Smooth muscle cell (in vitro differentiated cells): Measurements from ENCODE around the gene CDKN2AIP. TPM values are rescaled to one million over a fixed set of nuclear protein-coding genes. Genes with fewer than 3 reads are reported as not detected.
A peak's percentile ranks its signal among the peaks of the same experiment; 100 is the strongest.

ENCODE experiments used
- DNase-seq: peaks from one replicate; lab custom pipeline; 2025; ENCODE audit not compliant: unreplicated experiment; lab: John Stamatoyannopoulos, UW
- H2AFZ ChIP-seq: fragments of 200-600 bp; sonication (generic); 2 replicates; pipeline ENCODE4 v1.6.0; 2016; ENCODE audit warnings: antibody characterized with exemption, low read depth, mild to moderate bottlenecking
- H3F3A ChIP-seq: fragments of 200-600 bp; sonication (generic); 2 replicates; pipeline ENCODE4 v1.6.0; 2017; ENCODE audit warnings: antibody characterized with exemption, low read depth
- H3K27ac ChIP-seq: fragments of 200-600 bp; sonication (generic); 2 replicates; pipeline ENCODE4 v1.5.1; 2016; ENCODE audit warnings: low read depth, mild to moderate bottlenecking
- H3K27me3 ChIP-seq: fragments of 200-600 bp; sonication (generic); 2 replicates; pipeline ENCODE4 v1.6.1; 2016; ENCODE audit warnings: low read depth, mild to moderate bottlenecking
- H3K36me3 ChIP-seq: fragments of 200-600 bp; sonication (generic); 2 replicates; pipeline ENCODE4 v1.5.1; 2016; ENCODE audit warnings: low read depth
- H3K4me1 ChIP-seq: fragments of 200-600 bp; sonication (generic); 2 replicates; pipeline ENCODE4 v1.5.1; 2016; ENCODE audit warnings: low read depth
- H3K4me2 ChIP-seq: fragments of 200-600 bp; sonication (generic); 2 replicates; pipeline ENCODE4 v1.6.0; 2016; ENCODE audit warnings: mild to moderate bottlenecking
- H3K4me3 ChIP-seq: fragments of 200-600 bp; sonication (generic); 2 replicates; pipeline ENCODE4 v1.5.1; 2016; ENCODE audit warnings: mild to moderate bottlenecking
- H3K79me2 ChIP-seq: fragments of 200-600 bp; sonication (generic); 2 replicates; pipeline ENCODE4 v1.6.0; 2016; ENCODE audit warnings: low read depth, mild to moderate bottlenecking
- H3K9ac ChIP-seq: fragments of 200-600 bp; sonication (generic); 2 replicates; pipeline ENCODE4 v1.6.0; 2016; ENCODE audit warnings: low read depth
- H3K9me3 ChIP-seq: fragments of 200-600 bp; sonication (generic); replicated peaks from 2 replicates; pipeline ENCODE4 v1.5.1; 2016; ENCODE audit warnings: low read depth
- H4K20me1 ChIP-seq: fragments of 200-600 bp; sonication (generic); 2 replicates; pipeline ENCODE4 v1.6.0; 2016; ENCODE audit warnings: low read depth
- WGBS: methylation state at CpG from one replicate; pipeline ENCODE4 v1.1.7; 2016; ENCODE audit warnings: low lambda C conversion rate; 5-methylcytosine and 5-hydroxymethylcytosine counted together
- polyA plus RNA-seq: library from polyadenylated mRNA; unstranded; fragments of >200 nt; fragmentation: Nextera tagmentation; extraction: Ambion mirVana; gene quantifications from 2 replicates; pipeline ENCODE4 v1.2.1, GENCODE V29; 2016
- total RNA-seq: library from RNA; depleted of rRNA; stranded (reverse); fragments of >200 nt; gene quantifications from 2 replicates; pipeline ENCODE4 v1.2.3, GENCODE V29; 2014
- TF ChIP-seq, protein P1 (sequence below): fragments of 200-600 bp; sonication (generic); IDR thresholded peaks from 2 replicates; pipeline ENCODE4 v1.5.1; 2017; ENCODE audit warnings: borderline replicate concordance, mild to moderate bottlenecking, antibody characterized with exemption; ENCODE audit not compliant: insufficient read depth, poor library complexity, severe bottlenecking

Gene CDKN2AIP
- total and polyA plus RNA-seq, 2 experiments from 2014 or later = 13.0 to 27.2 TPM

GRCh38 chr4:183469936-183470335, 25.5 kb downstream of the CDKN2AIP start:
- Histone ChIP-seq H3K27ac (peak overlapping the region; percentile 75), H3K4me2 (no peak overlapping the region)

DNA sequence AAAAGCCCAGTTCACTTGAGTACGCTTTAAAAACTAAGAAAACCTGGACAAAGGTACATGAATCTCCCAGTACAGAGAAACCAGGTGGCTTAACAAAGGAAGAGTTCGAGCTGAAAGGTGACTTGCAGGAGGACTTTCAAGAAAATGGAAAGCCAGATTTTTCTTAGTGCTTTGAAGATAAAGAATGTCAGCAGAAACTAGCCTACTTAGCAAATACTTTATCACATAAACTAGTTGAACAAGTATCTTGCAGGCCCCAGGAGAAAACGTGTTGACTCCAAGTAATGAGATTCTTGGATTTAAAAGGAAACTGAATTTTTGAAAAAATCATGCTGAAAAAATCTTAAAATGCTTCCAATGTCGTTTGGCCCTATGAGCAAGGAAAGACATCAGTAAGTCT, 26.4 kb downstream of the CDKN2AIP start:
- Histone ChIP-seq H3K27ac (peak overlapping the region; percentile 75), H2AFZ (no peak overlapping the region), H3K27me3 (no peaks in the 10 kb centered on the region), H3K4me2 (no peak overlapping the region), H3F3A (no peaks in the 10 kb centered on the region), H4K20me1 (no peaks in the 10 kb centered on the region), H3K36me3 (no peaks in the 10 kb centered on the region), H3K4me3 (no peak overlapping the region), H3K4me1 (no peaks in the 10 kb centered on the region), H3K9ac (no peak overlapping the region), H3K9me3 (no peaks in the 10 kb centered on the region), H3K79me2 (no peaks in the 10 kb centered on the region)
- no peak for DNase-seq
- TF ChIP-seq, protein P1, sequence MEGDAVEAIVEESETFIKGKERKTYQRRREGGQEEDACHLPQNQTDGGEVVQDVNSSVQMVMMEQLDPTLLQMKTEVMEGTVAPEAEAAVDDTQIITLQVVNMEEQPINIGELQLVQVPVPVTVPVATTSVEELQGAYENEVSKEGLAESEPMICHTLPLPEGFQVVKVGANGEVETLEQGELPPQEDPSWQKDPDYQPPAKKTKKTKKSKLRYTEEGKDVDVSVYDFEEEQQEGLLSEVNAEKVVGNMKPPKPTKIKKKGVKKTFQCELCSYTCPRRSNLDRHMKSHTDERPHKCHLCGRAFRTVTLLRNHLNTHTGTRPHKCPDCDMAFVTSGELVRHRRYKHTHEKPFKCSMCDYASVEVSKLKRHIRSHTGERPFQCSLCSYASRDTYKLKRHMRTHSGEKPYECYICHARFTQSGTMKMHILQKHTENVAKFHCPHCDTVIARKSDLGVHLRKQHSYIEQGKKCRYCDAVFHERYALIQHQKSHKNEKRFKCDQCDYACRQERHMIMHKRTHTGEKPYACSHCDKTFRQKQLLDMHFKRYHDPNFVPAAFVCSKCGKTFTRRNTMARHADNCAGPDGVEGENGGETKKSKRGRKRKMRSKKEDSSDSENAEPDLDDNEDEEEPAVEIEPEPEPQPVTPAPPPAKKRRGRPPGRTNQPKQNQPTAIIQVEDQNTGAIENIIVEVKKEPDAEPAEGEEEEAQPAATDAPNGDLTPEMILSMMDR = no peak
- 66% methylated on average over 4 of the region's 4 CpGs for WGBS

More at GRCh38 chr4:183469936-183470335, 25.5 kb downstream of the CDKN2AIP start:
- H2AFZ ChIP-seq = no peak overlapping the region
- no peaks in the 10 kb centered on the region for H3K4me1 ChIP-seq
- DNase-seq = no peak
- no peaks in the 10 kb centered on the region for H4K20me1 ChIP-seq
- no peak overlapping the region for H3K4me3 ChIP-seq
- H3K27me3 ChIP-seq = no peaks in the 10 kb centered on the region
- H3K79me2 ChIP-seq = no peaks in the 10 kb centered on the region
- WGBS = 84% methylated on average over 2 of the region's 2 CpGs
- H3K9ac ChIP-seq = peak overlapping the region; percentile 17
- TF ChIP-seq, protein P1 = no peak
- no peaks in the 10 kb centered on the region for H3K9me3 ChIP-seq
- H3F3A ChIP-seq = no peaks in the 10 kb centered on the region
- no peaks in the 10 kb centered on the region for H3K36me3 ChIP-seq

- Histone ChIP-seq H3K36me3 (no peaks in the 10 kb centered on the region), H4K20me1 (no peaks in the 10 kb centered on the region), H3K4me1 (no peaks in the 10 kb centered on the region), H3K4me3 (no peak overlapping the region), H3K27me3 (no peaks in the 10 kb centered on the region), H2AFZ (no peak overlapping the region), H3F3A (no peaks in the 10 kb centered on the region), H3K4me2 (no peak overlapping the region), H3K79me2 (no peaks in the 10 kb centered on the region), H3K9ac (no peak overlapping the region), H3K9me3 (no peaks in the 10 kb centered on the region), H3K27ac (no peak overlapping the region)
- TF ChIP-seq, protein P1 = peak; percentile 84
- peak; percentile 43 for DNase-seq
- 45% methylated on average over 12 of the region's 12 CpGs for WGBS
Measured at GRCh38 chr4:183471946-183472708, 27.7 kb downstream of the CDKN2AIP start.

GRCh38 chr4:183478123-183478522, 33.7 kb downstream of the CDKN2AIP start:
- Histone ChIP-seq H3K4me2 (no peak overlapping the region), H3F3A (no peaks in the 10 kb centered on the region), H2AFZ (no peak overlapping the region), H3K79me2 (no peaks in the 10 kb centered on the region), H3K36me3 (no peaks in the 10 kb centered on the region), H3K9me3 (no peaks in the 10 kb centered on the region), H4K20me1 (no peaks in the 10 kb centered on the region), H3K4me1 (no peaks in the 10 kb centered on the region), H3K9ac (no peak overlapping the region), H3K4me3 (no peak overlapping the region), H3K27me3 (no peaks in the 10 kb centered on the region), H3K27ac (no peak overlapping the region)
- TF ChIP-seq, protein P1 = no peak
- DNase-seq = no peak
- WGBS = 54% methylated on average over 3 of the region's 5 CpGs
